A549 (cell line): ENCODE results near the gene MEX3C. TPM values are rescaled to one million over a fixed set of nuclear protein-coding genes. Genes with fewer than 3 reads are reported as not detected.

ENCODE experiments used
- ATAC-seq, 2 experiments: fragments of 200-7000 bp in 1 of 2; fragments of >200 bp in 1 of 2; cut with Nextera tagmentation in 1 of 2; cut with Tn5 transposase in 1 of 2; 3 replicates each; pipeline versions ENCODE4 v1.8.0 to v1.9.1; 2018 to 2020; ENCODE audit warnings: mild to moderate bottlenecking in 1 of 2, moderate library complexity in 1 of 2
- CTCF ChIA-PET: fragments of 300-600 bp; sonication (Branson Sonifier 250); formaldehyde crosslinking; extraction: SDS; loops from one replicate; lab custom pipeline; 2021; ENCODE audit warnings: antibody characterized with exemption, inconsistent platforms; lab: Yijun Ruan, JAX
- POLR2A ChIA-PET: fragments of 350-600 bp; formaldehyde crosslinking; extraction: SDS; loops from one replicate; lab custom pipeline; 2021; ENCODE audit warnings: antibody characterized with exemption, inconsistent platforms; lab: Yijun Ruan, JAX
- DNase-seq, 2 experiments: peaks; one replicate each; pipeline versions ENCODE4 v3.0.0 to v3.0.0-alpha.2; 2011 to 2016; ENCODE audit warnings: low read depth in 1 of 2, low spot score in 1 of 2
- FAIRE-seq: peaks from 2 replicates; lab custom pipeline; 2011; peaks lifted over from hg19 to GRCh38; lab: Jason Lieb, UNC
- H3K27ac ChIP-seq, 2 experiments: fragments of >200 bp; sonication (Bioruptor Twin); formaldehyde crosslinking; 3 replicates each; pipeline ENCODE4 v1.5.1; 2016 to 2017
- H3K4me1 ChIP-seq: fragments of >200 bp; sonication (Bioruptor Twin); formaldehyde crosslinking; 3 replicates; pipeline ENCODE4 v1.6.1; 2016
- H3K4me2 ChIP-seq: fragments of >200 bp; sonication (Bioruptor Twin); formaldehyde crosslinking; 3 replicates; pipeline ENCODE4 v1.6.1; 2016
- H3K4me3 ChIP-seq: fragments of >200 bp; sonication (Bioruptor Twin); formaldehyde crosslinking; 3 replicates; pipeline ENCODE4 v1.5.1; 2016
- H3K9me3 ChIP-seq: fragments of >200 bp; sonication (Bioruptor Twin); formaldehyde crosslinking; 3 replicates; pipeline ENCODE4 v1.6.1; 2016
- BHLHE40 ChIP-seq: IDR thresholded peaks from 2 replicates; pipeline ENCODE4 v1.6.1; 2012; ENCODE audit warnings: low read depth, low read length, inconsistent platforms
- CHD4 ChIP-seq: fragments of 200-600 bp; sonication (generic); IDR thresholded peaks from 2 replicates; pipeline ENCODE4 v1.6.1; 2016; ENCODE audit warnings: antibody characterized with exemption, mild to moderate bottlenecking, borderline replicate concordance
- EHF ChIP-seq: fragments of 250-450 bp; sonication (Bioruptor Pico); IDR thresholded peaks from 2 replicates; pipeline ENCODE4 v1.5.0; 2020; ENCODE audit warnings: mild to moderate bottlenecking
- ELK1 ChIP-seq: fragments of 150-350 bp; IDR thresholded peaks from 2 replicates; pipeline ENCODE4 v1.6.1; 2014; ENCODE audit warnings: low read depth, mild to moderate bottlenecking, low read length
- GATA3 ChIP-seq: IDR thresholded peaks from 2 replicates; pipeline ENCODE4 v1.6.1; 2012; ENCODE audit warnings: borderline replicate concordance
- HDAC2 ChIP-seq: fragments of 200-600 bp; sonication (generic); IDR thresholded peaks from 2 replicates; pipeline ENCODE4 v1.6.1; 2016
- HES2 ChIP-seq: fragments of >200 bp; sonication (Bioruptor Twin); formaldehyde crosslinking; IDR thresholded peaks from 2 replicates; pipeline ENCODE4 v1.6.1; 2016
- HEYL ChIP-seq: fragments of 250-450 bp; sonication (Bioruptor Pico); IDR thresholded peaks from 2 replicates; pipeline ENCODE4 v1.8.0; 2021; ENCODE audit warnings: mild to moderate bottlenecking, moderate library complexity
- HMGXB4 ChIP-seq: fragments of 250-450 bp; sonication (Bioruptor Pico); IDR thresholded peaks from 2 replicates; pipeline ENCODE4 v1.5.0; 2021; ENCODE audit warnings: mild to moderate bottlenecking, moderate library complexity, borderline replicate concordance
- JUN ChIP-seq, 2 experiments: fragments of >200 bp; sonication (Bioruptor Twin); formaldehyde crosslinking; IDR thresholded peaks; 2 replicates in 1 of 2; 3 replicates in 1 of 2; pipeline ENCODE4 v1.6.1; 2016 to 2017
- JUNB ChIP-seq: fragments of >200 bp; sonication (Bioruptor Twin); formaldehyde crosslinking; IDR thresholded peaks from 2 replicates; pipeline ENCODE4 v1.6.1; 2016
- KDM1A ChIP-seq: fragments of 200-600 bp; sonication (generic); IDR thresholded peaks from 2 replicates; pipeline ENCODE4 v1.6.1; 2016; ENCODE audit warnings: low read depth, mild to moderate bottlenecking
- MAFK ChIP-seq: fragments of 450-650 bp; IDR thresholded peaks from 2 replicates; pipeline ENCODE4 v1.6.1; 2014; ENCODE audit not compliant: partially characterized antibody
- NFE2L2 ChIP-seq: fragments of 150-350 bp; conservative IDR thresholded peaks from 2 replicates; pipeline ENCODE4 v1.6.1; 2014; ENCODE audit warnings: low read length
- NPAS2 ChIP-seq: fragments of 250-450 bp; sonication (Bioruptor Pico); IDR thresholded peaks from 2 replicates; pipeline ENCODE4 v1.8.0; 2022; ENCODE audit warnings: mild to moderate bottlenecking, moderate library complexity, borderline replicate concordance
- POLR2AphosphoS2 ChIP-seq: conservative IDR thresholded peaks from 2 replicates; pipeline ENCODE4 v1.6.1; 2012; ENCODE audit warnings: low read length, improper control_type of control experiment, inconsistent platforms
- RAD21 ChIP-seq, 2 experiments: fragments of >200 bp in 1 of 2; sonication (Bioruptor Twin) in 1 of 2; formaldehyde crosslinking in 1 of 2; IDR thresholded peaks in 1 of 2; conservative IDR thresholded peaks in 1 of 2; 2 replicates in 1 of 2; 3 replicates in 1 of 2; pipeline ENCODE4 v1.6.1; 2012 to 2018; ENCODE audit warnings: inconsistent platforms in 1 of 2
- RNF2 ChIP-seq: fragments of 200-600 bp; sonication (generic); IDR thresholded peaks from 2 replicates; pipeline ENCODE4 v1.6.1; 2016; ENCODE audit warnings: low read depth, mild to moderate bottlenecking, antibody characterized with exemption, moderate library complexity, borderline replicate concordance
- TFCP2L1 ChIP-seq: fragments of 250-450 bp; sonication (Bioruptor Pico); IDR thresholded peaks from 2 replicates; pipeline ENCODE4 v1.5.0; 2021; ENCODE audit warnings: mild to moderate bottlenecking
- TP53 ChIP-seq: fragments of 250-450 bp; sonication (Bioruptor Pico); IDR thresholded peaks from 2 replicates; pipeline ENCODE4 v1.5.0; 2021; ENCODE audit warnings: mild to moderate bottlenecking, moderate library complexity
- ZNF302 ChIP-seq: fragments of 250-450 bp; sonication (Bioruptor Pico); IDR thresholded peaks from 2 replicates; pipeline ENCODE4 v1.9.0; 2021; ENCODE audit warnings: inconsistent platforms, mild to moderate bottlenecking, moderate library complexity
- WGBS: methylation state at CpG from one replicate; pipeline ENCODE4 v1.1.6; 2017; ENCODE audit errors: missing lambda C conversion rate; 5-methylcytosine and 5-hydroxymethylcytosine counted together
- polyA plus RNA-seq, 4 experiments: library from polyadenylated mRNA; depleted of rRNA in 3 of 4; stranded (reverse); fragments of >200 nt; fragmentation: RNase III in 1 of 4; extraction: RNeasy Plus Mini Kit Qiagen cat#74134 plus additional on column Dnase treatment in 1 of 4; gene quantifications; 2 replicates in 3 of 4; 3 replicates in 1 of 4; pipeline ENCODE4 v1.2.3, GENCODE V29; 2011 to 2017
- TF ChIP-seq, protein P1 (sequence below): fragments of >200 bp; sonication (Bioruptor Twin); formaldehyde crosslinking; IDR thresholded peaks from 3 replicates; pipeline ENCODE4 v1.5.1; 2016

The MEX3C gene
- polyA plus RNA-seq, 2 of the 4 experiments (the other 2 are of a cell fraction): 17.2 to 48.5 TPM

DNA sequence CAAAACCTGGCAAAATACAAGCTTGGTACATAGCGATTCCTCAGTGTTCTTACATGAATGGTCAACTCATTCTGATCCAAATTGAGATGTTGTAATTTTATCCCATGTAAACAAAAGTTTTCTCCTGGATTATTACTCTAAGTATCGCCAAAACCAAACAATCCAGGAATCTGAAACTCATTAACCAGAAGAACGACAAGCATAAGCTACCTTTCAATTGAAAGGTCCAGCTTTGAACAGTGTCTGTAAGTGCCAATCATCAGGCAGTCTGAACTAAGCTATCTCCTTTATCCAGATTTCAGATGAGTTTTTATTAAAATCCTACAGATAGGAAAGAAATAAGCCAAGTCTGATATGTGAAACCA lies 2.4 kb downstream of the MEX3C start:
- Histone ChIP-seq H3K4me2 (peak overlapping the region; percentile 86), H3K27ac (peak overlapping the region; percentile 99 to 100), H3K4me1 (peaks cover 36% of the 10 kb centered on the region), H3K4me3 (peak overlapping the region; percentile 99), H3K9me3 (no peaks in the 10 kb centered on the region)
- no peak for DNase-seq
- POLR2A ChIA-PET: no interaction called here
- TF ChIP-seq KDM1A: no peak
- TF ChIP-seq MAFK: no peak
- no peak for TF ChIP-seq EHF (CRISPR knock-in tag)
- no peak for TF ChIP-seq HDAC2
- no peak for TF ChIP-seq POLR2AphosphoS2
- TF ChIP-seq CHD4: no peak
- TF ChIP-seq GATA3: no peak
- TF ChIP-seq ELK1: no peak
- no peak for TF ChIP-seq NPAS2 (CRISPR knock-in tag)
- CTCF ChIA-PET: interaction anchor here (1.6 kb wide), 1 partner anchor 41 kb away, joined by 4 read pairs; no protein-coding TSS in a partner anchor
- ATAC-seq: no peak
- FAIRE-seq: no peak
- 12% methylated on average over 3 of the region's 3 CpGs for WGBS

- no peak for ATAC-seq
- no peaks in the 10 kb centered on the region for H3K9me3 ChIP-seq
- TF ChIP-seq JUN (IDR thresholded peaks at IDR 0.05) (no peak), TFCP2L1 (CRISPR knock-in tag) (no peak), JUNB (no peak), HMGXB4 (no peak), HEYL (no peak), TP53 (CRISPR knock-in tag) (no peak)
- ChIA-PET CTCF (interaction anchor here (1.6 kb wide), 1 partner anchor 41 kb away, joined by 4 read pairs; no protein-coding TSS in a partner anchor), POLR2A (no interaction called here)
- H3K4me2 ChIP-seq: peak overlapping the region; percentile 86
- peak overlapping the region; percentile 99 for H3K4me3 ChIP-seq
- DNase-seq: no peak
- H3K27ac ChIP-seq: no peak overlapping the region; a peak in 1 of 6 replicates
- peaks cover 36% of the 10 kb centered on the region for H3K4me1 ChIP-seq
- WGBS: 76% methylated on average over 3 of the region's 3 CpGs
- no peak for FAIRE-seq
Observed at GRCh38 chr18:51194604-51195003, 2.9 kb downstream of the MEX3C start.

GRCh38 chr18:51193621-51194287 lies 3.7 kb downstream of the MEX3C start:
- ATAC-seq (no peak), FAIRE-seq (no peak), DNase-seq (no peak)
- ChIA-PET POLR2A (no interaction called here), CTCF (no interaction called here)
- TF ChIP-seq TP53 (CRISPR knock-in tag) (no peak), HES2 (no peak), POLR2AphosphoS2 (no peak), ZNF302 (no peak), KDM1A (no peak), TFCP2L1 (CRISPR knock-in tag) (no peak), NPAS2 (CRISPR knock-in tag) (no peak), RNF2 (no peak), NFE2L2 (no peak), RAD21 (conservative IDR thresholded peaks at IDR 0.05 in 1 of 2, IDR thresholded peaks at IDR 0.05 in 1 of 2) (no peak), HEYL (no peak), EHF (CRISPR knock-in tag) (no peak), BHLHE40 (no peak)
- TF ChIP-seq, protein P1, sequence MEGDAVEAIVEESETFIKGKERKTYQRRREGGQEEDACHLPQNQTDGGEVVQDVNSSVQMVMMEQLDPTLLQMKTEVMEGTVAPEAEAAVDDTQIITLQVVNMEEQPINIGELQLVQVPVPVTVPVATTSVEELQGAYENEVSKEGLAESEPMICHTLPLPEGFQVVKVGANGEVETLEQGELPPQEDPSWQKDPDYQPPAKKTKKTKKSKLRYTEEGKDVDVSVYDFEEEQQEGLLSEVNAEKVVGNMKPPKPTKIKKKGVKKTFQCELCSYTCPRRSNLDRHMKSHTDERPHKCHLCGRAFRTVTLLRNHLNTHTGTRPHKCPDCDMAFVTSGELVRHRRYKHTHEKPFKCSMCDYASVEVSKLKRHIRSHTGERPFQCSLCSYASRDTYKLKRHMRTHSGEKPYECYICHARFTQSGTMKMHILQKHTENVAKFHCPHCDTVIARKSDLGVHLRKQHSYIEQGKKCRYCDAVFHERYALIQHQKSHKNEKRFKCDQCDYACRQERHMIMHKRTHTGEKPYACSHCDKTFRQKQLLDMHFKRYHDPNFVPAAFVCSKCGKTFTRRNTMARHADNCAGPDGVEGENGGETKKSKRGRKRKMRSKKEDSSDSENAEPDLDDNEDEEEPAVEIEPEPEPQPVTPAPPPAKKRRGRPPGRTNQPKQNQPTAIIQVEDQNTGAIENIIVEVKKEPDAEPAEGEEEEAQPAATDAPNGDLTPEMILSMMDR: no peak
- H3K4me2 ChIP-seq: peak overlapping the region; percentile 86
- 0 out of 3 replicates have a peak overlapping the region, but pooled peaks have one; percentile 8 for H3K4me3 ChIP-seq
- no peak overlapping the region for H3K27ac ChIP-seq
- H3K9me3 ChIP-seq: no peaks in the 10 kb centered on the region
- 54% methylated on average over 5 of the region's 5 CpGs for WGBS
- H3K4me1 ChIP-seq: peaks cover 36% of the 10 kb centered on the region
